NCI-H1930 (cell line): ENCODE results near the gene RABGGTA.
"Not testable (repeated sequence)": the region's sequence is repeated elsewhere in the genome, so short reads cannot be mapped to it uniquely, and the experiment has no call there.

Experiments used
- DNase-seq, 2 experiments: peaks; one replicate each; lab custom pipeline; 2025; lab: John Stamatoyannopoulos, UW

The RABGGTA gene

GRCh38 chr14:24240110-24240918 is 31.1 kb downstream of the RABGGTA start:
- DNase-seq: no peak

DNA sequence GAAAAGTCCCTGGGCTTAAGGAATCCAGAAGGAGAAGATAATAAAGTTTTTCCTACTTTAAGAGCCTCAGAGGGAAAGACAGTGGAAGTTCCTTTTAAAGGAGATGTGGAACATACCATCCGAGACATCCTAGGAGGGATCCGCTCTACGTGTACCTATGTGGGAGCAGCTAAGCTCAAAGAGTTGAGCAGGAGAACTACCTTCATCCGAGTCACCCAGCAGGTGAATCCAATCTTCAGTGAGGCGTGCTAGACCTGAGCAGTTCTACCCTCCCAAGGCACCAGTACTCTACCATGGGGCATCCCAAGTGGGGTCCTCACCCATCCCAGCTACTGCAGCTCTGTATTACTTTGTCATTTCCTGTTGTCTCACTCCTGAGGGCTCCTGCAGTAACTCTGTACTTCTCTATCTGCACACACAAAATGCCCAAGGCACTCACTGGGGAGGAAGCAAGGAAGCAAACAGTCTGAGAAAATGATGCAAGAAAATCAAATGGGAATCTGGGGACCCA is 32.8 kb downstream of the RABGGTA start:
- DNase-seq: no peak

DNA sequence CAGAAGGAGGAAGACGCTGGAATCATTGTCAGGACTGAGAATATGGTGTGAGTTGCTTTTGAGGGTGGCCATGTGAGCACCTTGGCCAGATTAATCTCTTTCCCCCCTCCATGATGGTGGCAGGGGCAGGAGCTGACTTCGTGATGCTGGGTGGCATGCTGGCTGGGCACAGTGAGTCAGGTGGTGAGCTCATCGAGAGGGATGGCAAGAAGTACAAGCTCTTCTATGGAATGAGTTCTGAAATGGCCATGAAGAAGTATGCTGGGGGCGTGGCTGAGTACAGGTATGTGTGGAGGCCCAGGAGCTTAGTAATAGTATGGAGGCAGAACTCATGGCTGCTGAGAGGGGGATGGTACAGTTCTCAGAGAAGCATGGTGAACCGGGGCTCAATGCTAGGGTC is 33.3 kb downstream of the RABGGTA start:
- DNase-seq: no peak

GRCh38 chr14:24237463-24237955 is 33.9 kb downstream of the RABGGTA start:
- DNase-seq: no peak

DNA sequence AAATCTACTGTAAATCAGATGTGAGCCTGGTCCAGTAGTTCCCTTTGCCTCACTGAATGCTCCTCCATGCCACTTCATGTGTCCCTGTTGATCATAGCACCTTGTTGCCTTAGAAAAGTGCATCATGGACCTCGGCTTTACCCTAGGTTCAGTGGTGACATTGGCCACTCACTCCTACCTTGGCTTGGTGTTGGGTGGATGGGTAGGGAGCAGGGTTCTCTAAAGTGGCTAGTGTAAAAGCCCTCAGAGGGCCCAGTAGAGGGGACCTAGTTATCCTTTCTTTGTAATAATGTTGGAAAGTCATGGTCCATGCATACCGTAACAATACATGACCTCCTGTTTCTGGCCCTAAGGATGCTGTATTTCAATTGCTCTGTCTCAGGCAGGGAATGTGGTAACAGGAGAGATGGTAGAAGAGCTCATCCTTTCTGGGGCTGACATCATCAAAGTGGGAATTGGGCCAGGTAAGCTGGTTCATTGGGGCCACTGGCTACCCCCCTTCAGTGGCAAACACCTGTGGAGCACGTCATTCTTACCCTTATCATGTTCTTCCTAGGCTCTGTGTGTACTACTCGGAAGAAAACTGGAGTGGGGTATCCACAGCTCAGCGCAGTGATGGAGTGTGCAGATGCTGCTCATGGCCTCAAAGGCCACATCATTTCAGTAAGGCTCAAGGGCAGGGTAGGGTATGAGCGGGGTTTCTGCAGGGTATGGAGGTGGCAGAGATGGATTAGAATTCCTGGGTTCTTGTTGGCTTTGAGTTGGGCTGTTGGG is 34.5 kb downstream of the RABGGTA start:
- no peak for DNase-seq

DNA sequence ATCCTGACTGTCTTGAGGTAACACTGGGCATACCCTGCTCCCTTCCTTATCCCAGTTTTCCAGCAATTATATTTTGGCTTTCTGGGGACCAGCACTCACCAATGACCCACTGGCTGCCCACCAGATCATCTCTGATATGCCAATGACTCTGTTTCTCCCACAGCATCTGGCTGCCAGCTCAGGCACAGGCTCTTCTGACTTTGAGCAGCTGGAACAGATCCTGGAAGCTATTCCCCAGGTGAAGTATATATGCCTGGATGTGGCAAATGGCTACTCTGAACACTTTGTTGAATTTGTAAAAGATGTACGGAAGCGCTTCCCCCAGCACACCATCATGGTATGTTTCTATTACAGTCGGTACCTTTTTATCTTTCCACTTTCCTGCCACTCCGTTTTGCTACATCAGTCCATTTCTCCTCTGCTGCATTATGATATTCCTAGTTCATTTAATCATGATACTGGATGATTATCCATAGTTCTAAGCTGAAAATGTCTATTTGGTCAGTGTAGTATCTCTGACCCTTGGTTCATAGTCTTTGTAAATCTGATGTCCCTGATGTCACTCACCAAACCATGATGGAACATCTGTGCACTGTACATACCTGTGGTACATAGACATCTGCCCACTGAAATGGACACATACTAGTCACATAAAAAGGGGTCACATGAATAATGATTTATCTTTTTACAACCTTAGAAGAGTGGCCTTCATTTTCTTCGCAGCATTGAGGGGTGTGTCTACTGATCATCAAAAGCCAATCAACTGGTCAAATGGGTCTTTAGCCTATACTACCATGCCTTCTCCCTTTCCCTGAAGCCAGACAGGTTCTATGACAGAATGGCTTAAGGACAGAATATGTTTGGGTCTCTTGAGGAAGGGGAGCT is 35.4 kb downstream of the RABGGTA start:
- DNase-seq: no peak

DNA sequence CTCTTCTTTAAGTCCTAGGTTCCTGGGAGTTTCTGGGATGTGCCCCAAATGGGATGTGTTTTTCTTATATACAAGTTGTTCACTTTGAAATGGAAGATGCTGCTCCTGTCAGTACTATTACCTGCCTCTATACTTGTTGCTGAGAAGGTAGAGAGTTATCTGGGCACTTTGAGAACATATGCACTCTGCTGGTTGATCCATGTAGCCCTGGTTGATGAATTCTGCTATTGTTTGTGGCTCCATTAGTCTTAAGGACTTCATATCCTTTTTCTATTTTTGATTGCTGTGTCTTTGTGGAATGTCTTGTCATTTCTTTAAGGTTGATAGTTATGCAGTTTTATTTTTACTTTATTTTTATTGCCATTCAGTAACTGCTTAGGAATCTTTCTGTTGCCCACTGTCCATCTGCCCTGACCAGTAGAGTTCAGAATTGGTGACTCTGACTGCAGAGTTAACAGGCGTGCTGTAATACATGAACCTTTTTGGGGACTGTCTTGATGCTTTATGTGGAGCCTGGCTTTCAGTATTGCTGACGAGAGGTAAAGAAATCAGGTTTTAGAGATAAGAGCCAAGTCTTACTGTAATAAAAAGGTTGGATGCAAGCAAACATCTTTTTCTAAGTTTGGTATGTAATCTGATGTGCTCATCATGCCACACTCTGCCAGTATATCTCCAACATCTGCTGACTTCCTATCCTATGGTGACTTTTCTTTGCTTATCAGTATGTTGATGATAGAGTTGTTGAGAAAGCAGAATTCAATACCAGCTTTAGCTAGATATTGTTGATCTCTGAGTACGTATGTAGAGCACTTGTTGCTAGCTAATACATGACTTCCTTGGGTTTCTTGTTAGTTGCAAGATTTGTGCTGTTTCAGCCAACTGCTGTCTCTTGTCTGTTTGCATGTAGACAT is 37.0 kb downstream of the RABGGTA start:
- no peak for DNase-seq

DNA sequence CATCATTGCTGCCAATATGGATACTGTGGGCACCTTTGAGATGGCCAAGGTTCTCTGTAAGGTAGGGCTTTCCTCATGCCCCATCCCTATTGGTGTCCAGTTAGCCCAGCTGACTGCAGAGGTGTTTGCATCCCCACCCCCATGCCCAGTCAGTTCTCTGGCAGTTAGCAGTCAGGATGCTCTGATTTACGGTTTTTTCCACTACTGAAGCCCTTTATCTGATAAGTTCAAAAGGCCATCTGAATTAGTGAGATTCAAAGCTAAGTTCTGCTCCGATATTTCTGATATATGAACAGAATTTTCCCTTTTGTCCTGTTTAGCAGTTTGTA is 37.9 kb downstream of the RABGGTA start:
- no peak for DNase-seq

DNA sequence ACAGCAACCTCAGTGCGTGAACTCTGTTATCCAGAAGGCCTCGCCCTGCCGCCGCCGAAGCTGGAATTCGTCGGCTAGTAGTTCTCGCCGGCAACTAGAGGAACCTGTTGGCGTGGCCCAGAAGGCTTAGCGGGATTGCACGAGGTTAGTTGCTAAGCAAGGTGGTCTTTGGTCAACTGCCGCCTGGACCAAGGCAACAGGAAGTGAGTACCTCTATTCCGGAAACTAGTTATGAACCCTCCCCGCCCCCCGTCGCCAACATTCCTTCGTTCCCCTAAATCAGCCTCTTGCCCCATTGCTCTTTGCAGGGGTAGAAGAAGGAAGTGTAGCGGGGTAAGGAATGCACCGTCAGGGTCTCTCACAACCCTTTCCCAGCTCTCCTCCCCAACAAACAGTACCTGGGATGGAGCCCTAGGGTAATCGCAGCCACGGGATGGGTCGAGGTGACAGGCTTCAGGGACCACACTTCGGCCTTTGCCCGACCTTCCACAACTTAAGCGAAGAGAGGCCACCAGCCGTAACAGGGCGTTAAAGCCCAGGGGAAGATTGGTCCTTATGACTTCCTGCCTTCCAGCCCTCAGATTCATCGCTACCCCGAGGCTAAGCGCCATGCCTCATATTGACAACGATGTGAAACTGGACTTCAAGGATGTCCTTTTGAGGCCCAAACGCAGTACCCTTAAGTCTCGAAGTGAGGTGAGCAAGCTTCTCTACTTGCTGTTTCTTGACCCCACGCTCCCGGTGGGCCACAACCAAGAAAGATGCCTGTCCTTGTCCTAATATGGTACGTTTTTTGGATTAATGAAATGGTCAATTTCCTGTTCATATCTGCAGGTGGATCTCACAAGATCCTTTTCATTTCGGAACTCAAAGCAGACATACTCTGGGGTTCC is 38.5 kb downstream of the RABGGTA start, which contains the start of gene GMPR2:
TSS of gene GMPR2 (plus strand) at position 285 of the 893 bp plus-strand sequence. CDS start at position 610, 325 bp downstream.
- no peak for DNase-seq

- peak; percentile 87 to 88 for DNase-seq
These were observed 39.2 kb downstream of the RABGGTA start, which contains the start of gene NEDD8 for GRCh38 chr14:24232121-24232644. Gene NEDD8 (minus strand): TSS chr14:24232367. CDS start chr14:24232267, 100 bp downstream.

DNA sequence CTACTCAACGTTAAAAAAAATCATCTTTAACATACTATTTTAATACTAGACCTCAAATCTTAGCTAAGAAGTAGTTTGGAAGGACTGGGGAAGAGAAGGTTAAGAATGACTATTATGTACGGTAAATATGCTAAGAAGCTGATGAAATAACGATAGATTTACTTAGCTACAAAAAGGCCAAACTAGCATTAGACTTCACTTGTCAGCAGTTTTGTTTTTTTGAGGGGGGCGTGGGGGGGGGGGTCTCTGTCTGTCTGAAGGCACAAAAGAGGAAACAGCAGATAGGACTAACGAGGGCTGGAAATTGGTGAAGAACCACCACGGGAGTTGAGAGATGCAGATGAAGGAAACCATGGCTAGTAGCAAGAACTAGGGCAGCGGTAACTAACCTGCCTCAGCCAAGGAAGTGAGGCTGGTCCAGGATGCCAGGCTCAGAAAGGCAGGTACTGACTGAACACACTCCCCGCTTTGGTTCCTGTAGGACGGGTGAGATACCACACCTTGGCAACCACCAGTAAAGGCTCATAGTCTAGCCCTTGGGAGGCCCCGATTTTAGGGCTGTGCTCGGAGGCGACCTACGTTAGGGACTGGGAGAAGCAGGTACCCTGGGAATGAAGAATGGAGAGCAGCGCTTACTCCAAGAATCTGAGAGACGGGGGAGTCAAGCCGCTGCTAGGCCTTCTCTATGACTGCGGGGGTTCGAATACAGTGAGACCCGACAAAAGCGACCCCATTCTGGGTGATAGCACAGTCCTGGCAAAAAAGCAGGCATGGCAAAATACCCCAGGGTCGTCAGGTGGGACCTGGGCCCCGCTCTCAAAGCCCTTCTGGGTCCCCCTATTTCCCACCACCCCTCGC is 39.9 kb downstream of the RABGGTA start:
- DNase-seq: no peak

DNA sequence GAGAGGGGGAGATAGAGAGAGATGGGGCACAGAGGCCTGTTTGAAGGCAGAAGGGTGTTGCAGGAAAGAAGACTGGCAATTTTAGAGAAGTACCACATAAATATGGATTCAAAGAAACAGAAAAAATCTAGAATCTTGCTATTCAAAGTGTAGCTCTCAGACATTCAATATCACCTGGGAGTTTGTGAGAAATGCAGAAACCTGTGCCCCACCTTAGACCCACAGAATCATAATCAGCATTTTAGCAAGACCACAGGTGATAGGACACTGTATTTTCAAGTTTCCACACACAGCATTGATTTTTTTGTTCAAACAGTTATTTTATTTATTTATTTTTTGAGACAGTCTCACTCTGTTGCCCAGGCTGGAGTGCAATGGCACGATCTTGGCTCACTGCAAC is 42.5 kb downstream of the RABGGTA start:
- DNase-seq: no peak

DNA sequence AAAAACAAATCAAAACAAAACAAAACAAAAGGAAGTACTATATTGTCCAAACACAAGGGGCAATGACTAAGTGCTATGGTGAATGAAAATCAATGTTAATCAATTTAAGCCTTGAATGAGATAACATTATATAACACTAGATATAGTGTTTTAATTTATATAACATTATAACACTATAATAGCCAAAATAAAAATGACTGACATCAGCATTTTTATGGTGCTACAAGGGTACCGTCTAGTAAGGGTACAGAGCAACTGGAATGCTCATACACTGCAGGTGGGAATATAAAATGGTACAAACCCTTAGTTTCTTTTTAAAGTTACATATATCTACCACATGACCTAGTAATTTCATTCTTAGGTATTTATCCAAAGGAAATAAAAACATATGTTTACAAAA is 44.9 kb downstream of the RABGGTA start:
- DNase-seq: no peak

- no peak for DNase-seq
These were observed 46.8 kb downstream of the RABGGTA start for GRCh38 chr14:24224618-24225071.

- not testable (repeated sequence) for DNase-seq
These were observed 48.4 kb downstream of the RABGGTA start for GRCh38 chr14:24222987-24223386.

DNA sequence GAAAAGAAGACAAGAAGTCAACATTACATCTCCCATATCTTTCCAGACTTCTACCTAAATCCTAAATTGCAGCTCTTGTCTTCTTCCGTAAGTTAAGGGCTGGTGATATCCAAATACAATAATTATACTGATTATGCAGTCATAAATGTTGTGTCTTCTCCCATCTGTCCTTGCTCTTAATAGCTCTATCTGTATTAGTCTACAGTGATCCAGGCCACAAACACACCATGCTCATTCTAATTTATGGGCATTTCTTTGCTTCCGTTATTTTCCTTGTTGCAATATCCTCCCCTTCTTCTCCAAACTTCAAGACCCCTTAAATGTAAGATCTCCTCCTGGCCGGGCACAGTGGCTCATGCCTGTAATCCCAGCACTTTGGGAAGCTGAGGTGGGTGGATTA is 51.9 kb downstream of the RABGGTA start:
- no peak for DNase-seq

GRCh38 chr14:24219080-24219479 is 52.3 kb downstream of the RABGGTA start:
- no peak for DNase-seq

DNA sequence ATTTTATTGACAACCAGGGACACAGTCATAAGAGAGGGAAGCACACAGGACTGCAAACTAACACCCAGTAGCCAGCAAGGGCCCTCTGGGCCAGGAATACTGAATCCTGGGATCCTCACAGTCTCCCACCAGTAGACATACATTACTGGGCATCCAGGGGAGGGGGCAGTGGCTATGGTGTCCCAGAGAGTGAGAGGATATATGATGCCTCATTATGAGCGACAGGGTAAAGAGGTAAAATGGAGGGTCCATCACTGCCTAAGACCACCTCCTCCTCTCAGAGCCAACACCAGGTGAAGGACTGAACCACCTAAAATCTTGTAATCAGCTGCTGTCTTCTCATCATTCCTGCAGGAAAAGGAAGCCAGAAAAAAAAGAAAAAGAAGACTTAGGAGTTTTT is 54.5 kb downstream of the RABGGTA start:
- not testable (repeated sequence) for DNase-seq
